KMS-11 (cell line): Measurements from ENCODE around the gene ARMC2.

Experiments used
- H2AFZ ChIP-seq: fragments of 200-600 bp; sonication (generic); 2 replicates; pipeline ENCODE4 v1.6.1; 2016; ENCODE audit warnings: antibody characterized with exemption, mixed run types, low read depth
- H3K27ac ChIP-seq: fragments of 200-600 bp; sonication (generic); 2 replicates; pipeline ENCODE4 v1.6.1; 2016; ENCODE audit warnings: mild to moderate bottlenecking, mixed run types
- H3K27me3 ChIP-seq: fragments of 200-600 bp; sonication (generic); 2 replicates; pipeline ENCODE4 v1.6.1; 2017; ENCODE audit warnings: mild to moderate bottlenecking, low read depth, mixed run types, moderate library complexity; ENCODE audit not compliant: insufficient read depth
- H3K36me3 ChIP-seq: fragments of 200-600 bp; sonication (generic); 2 replicates; pipeline ENCODE4 v1.6.1; 2017; ENCODE audit warnings: mild to moderate bottlenecking, mixed run types; ENCODE audit not compliant: insufficient read depth
- H3K4me1 ChIP-seq: fragments of 200-600 bp; sonication (generic); 2 replicates; pipeline ENCODE4 v1.6.1; 2016; ENCODE audit warnings: mild to moderate bottlenecking, low read depth, mixed run types; ENCODE audit not compliant: poor library complexity, severe bottlenecking
- H3K4me2 ChIP-seq: fragments of 200-600 bp; sonication (generic); 2 replicates; pipeline ENCODE4 v1.7.0; 2016; ENCODE audit warnings: mild to moderate bottlenecking, mixed run types
- H3K4me3 ChIP-seq: fragments of 200-600 bp; sonication (generic); IDR thresholded peaks from 2 replicates; pipeline ENCODE4 v1.6.1; 2017; ENCODE audit warnings: low read depth, low read length, mixed read lengths; ENCODE audit not compliant: insufficient read depth
- H3K79me2 ChIP-seq: fragments of 200-600 bp; sonication (generic); 2 replicates; pipeline ENCODE4 v1.6.1; 2016; ENCODE audit warnings: low read depth, mixed run types; ENCODE audit not compliant: insufficient read depth
- H3K9ac ChIP-seq: fragments of 200-600 bp; sonication (generic); 2 replicates; pipeline ENCODE4 v1.6.1; 2016; ENCODE audit warnings: mild to moderate bottlenecking, mixed run types
- H4K20me1 ChIP-seq: fragments of 200-600 bp; sonication (generic); 2 replicates; pipeline ENCODE4 v1.6.1; 2016; ENCODE audit warnings: mild to moderate bottlenecking, mixed run types; ENCODE audit not compliant: insufficient read depth
- CTCF ChIP-seq: fragments of 200-600 bp; sonication (generic); conservative IDR thresholded peaks from 2 replicates; pipeline ENCODE4 v1.6.1; 2017; ENCODE audit warnings: low read depth, mild to moderate bottlenecking, antibody characterized with exemption, low read length, moderate library complexity, mixed read lengths

Gene ARMC2

GRCh38 chr6:108948181-108948661, 100.0 kb downstream of the ARMC2 start:
- no peak overlapping the region for H2AFZ ChIP-seq
- H3K27ac ChIP-seq, result no peak overlapping the region
- H3K79me2 ChIP-seq, result no peaks in the 10 kb centered on the region
- H3K4me3 ChIP-seq, result no peak overlapping the region
- peaks cover 7% of the 10 kb centered on the region for H3K4me1 ChIP-seq
- no peak overlapping the region for H3K9ac ChIP-seq
- H3K36me3 ChIP-seq, result no peaks in the 10 kb centered on the region
- no peaks in the 10 kb centered on the region for H3K27me3 ChIP-seq
- H3K4me2 ChIP-seq, result no peak overlapping the region
- TF ChIP-seq CTCF, result no peak
- H4K20me1 ChIP-seq, result no peaks in the 10 kb centered on the region

- Histone ChIP-seq H3K9ac (no peak overlapping the region), H4K20me1 (no peaks in the 10 kb centered on the region), H3K27me3 (no peaks in the 10 kb centered on the region), H2AFZ (no peak overlapping the region), H3K79me2 (no peaks in the 10 kb centered on the region), H3K4me2 (no peak overlapping the region), H3K4me1 (peaks cover 19% of the 10 kb centered on the region), H3K27ac (no peak overlapping the region), H3K36me3 (no peaks in the 10 kb centered on the region), H3K4me3 (no peak overlapping the region)
- TF ChIP-seq CTCF, result no peak
These were observed 103.2 kb downstream of the ARMC2 start for GRCh38 chr6:108951351-108951953.

GRCh38 chr6:108952776-108953486, 104.7 kb downstream of the ARMC2 start:
- Histone ChIP-seq H4K20me1 (no peaks in the 10 kb centered on the region), H3K4me3 (no peak overlapping the region), H3K27me3 (no peaks in the 10 kb centered on the region), H3K36me3 (no peaks in the 10 kb centered on the region), H2AFZ (no peak overlapping the region), H3K9ac (no peak overlapping the region), H3K27ac (no peak overlapping the region), H3K4me2 (no peak overlapping the region), H3K79me2 (no peaks in the 10 kb centered on the region), H3K4me1 (peaks cover 25% of the 10 kb centered on the region)
- TF ChIP-seq CTCF, result no peak

- H3K27me3 ChIP-seq, result no peaks in the 10 kb centered on the region
- H2AFZ ChIP-seq, result no peak overlapping the region
- no peak overlapping the region for H3K27ac ChIP-seq
- no peak overlapping the region for H3K4me2 ChIP-seq
- no peak overlapping the region for H3K4me3 ChIP-seq
- TF ChIP-seq CTCF, result no peak
- no peaks in the 10 kb centered on the region for H4K20me1 ChIP-seq
- H3K79me2 ChIP-seq, result no peaks in the 10 kb centered on the region
- H3K4me1 ChIP-seq, result peaks cover 25% of the 10 kb centered on the region
- H3K36me3 ChIP-seq, result no peaks in the 10 kb centered on the region
- H3K9ac ChIP-seq, result no peak overlapping the region
These were observed 105.5 kb downstream of the ARMC2 start for GRCh38 chr6:108953681-108954080.
